B cell (primary cell): ENCODE measurements around the gene FANCC. TPM values are rescaled to one million over a fixed set of nuclear protein-coding genes. Genes with fewer than 3 reads are reported as not detected.

ENCODE experiments used
- ATAC-seq: fragments of 200-7000 bp; cut with Tn5 transposase; one replicate; pipeline ENCODE4 v1.10.0; 2021; ENCODE audit warnings: low read depth, mild to moderate bottlenecking, moderate number of reproducible peaks, moderate library complexity
- CTCF ChIA-PET: fragments of 350-600 bp; sonication (Branson Sonifier 250); formaldehyde crosslinking; loops from one replicate; lab custom pipeline; 2021; ENCODE audit warnings: antibody characterized with exemption, inconsistent platforms; lab: Charles Lee
- POLR2A ChIA-PET: fragments of 350-600 bp; sonication (Branson Sonifier 250); formaldehyde crosslinking; loops from one replicate; lab custom pipeline; 2021; ENCODE audit warnings: antibody characterized with exemption; lab: Charles Lee
- DNase-seq: peaks from one replicate; pipeline ENCODE4 v3.0.0; 2013
- H2AFZ ChIP-seq: 2 replicates; pipeline ENCODE4 v1.6.1; 2012; ENCODE audit warnings: mild to moderate bottlenecking, low read depth, low read length; ENCODE audit not compliant: insufficient read depth, poor library complexity, severe bottlenecking
- H3K27ac ChIP-seq, 2 donors: 1 replicate in 1 of 2; 2 replicates in 1 of 2; pipeline ENCODE4 v1.5.1; 2012 to 2013; ENCODE audit warnings: low read length in 2 of 2, mild to moderate bottlenecking in 2 of 2, moderate library complexity in 1 of 2
- H3K27me3 ChIP-seq, 4 experiments: fragments of 200-600 bp in 1 of 4; sonication (generic) in 1 of 4; replicated peaks in 1 of 4; 1 replicate in 2 of 4; 2 replicates in 2 of 4; pipeline versions ENCODE4 v1.6.1 to v1.7.0; 2013 to 2016; ENCODE audit warnings: low read length in 3 of 4, mild to moderate bottlenecking in 2 of 4, mixed read lengths in 1 of 4, moderate library complexity in 1 of 4; ENCODE audit not compliant: insufficient read depth in 4 of 4, control insufficient read depth in 3 of 4; ENCODE audit errors: control extremely low read depth in 1 of 4
- H3K36me3 ChIP-seq, 2 experiments: replicated peaks in 1 of 2; 1 replicate in 1 of 2; 2 replicates in 1 of 2; pipeline versions ENCODE4 v1.6.1 to v1.7.1; 2013; ENCODE audit warnings: low read length in 1 of 2; ENCODE audit not compliant: insufficient read depth in 2 of 2, control insufficient read depth in 1 of 2; ENCODE audit errors: control extremely low read depth in 1 of 2, extremely low read depth in 1 of 2
- H3K4me1 ChIP-seq, 2 donors: fragments of 200-600 bp in 1 of 2; sonication (generic) in 1 of 2; 1 replicate in 1 of 2; 2 replicates in 1 of 2; pipeline versions ENCODE4 v1.5.1 to v1.6.1; 2013 to 2017; ENCODE audit warnings: low read length in 2 of 2; ENCODE audit not compliant: control insufficient read depth in 2 of 2, insufficient read depth in 2 of 2
- H3K4me2 ChIP-seq: replicated peaks from 2 replicates; pipeline ENCODE3; 2012; ENCODE audit warnings: mild to moderate bottlenecking, low read depth, low read length; ENCODE audit not compliant: poor library complexity, severe bottlenecking
- H3K4me3 ChIP-seq, 5 experiments: fragments of 200-600 bp in 1 of 5; sonication (generic) in 1 of 5; 1 replicate in 3 of 5; 2 replicates in 2 of 5; pipeline versions ENCODE4 v1.5.1 to v1.7.0; 2011 to 2016; ENCODE audit warnings: low read length in 4 of 5, mild to moderate bottlenecking in 4 of 5, low read depth in 2 of 5, control low read depth in 1 of 5, moderate library complexity in 1 of 5; ENCODE audit not compliant: insufficient read depth in 1 of 5; ENCODE audit errors: control extremely low read depth in 1 of 5, extremely low read depth in 1 of 5
- H3K79me2 ChIP-seq: fragments of 200-600 bp; sonication (generic); one replicate; pipeline ENCODE4 v1.6.0; 2016; ENCODE audit warnings: low read length; ENCODE audit not compliant: control insufficient read depth, insufficient read depth
- H3K9ac ChIP-seq: fragments of 200-600 bp; sonication (generic); 2 replicates; pipeline ENCODE4 v1.6.1; 2017; ENCODE audit warnings: mild to moderate bottlenecking, low read length, moderate library complexity
- H3K9me3 ChIP-seq, 3 donors: one replicate each; pipeline versions ENCODE4 v1.6.1 to v1.7.1; 2013; ENCODE audit warnings: low read length in 2 of 3; ENCODE audit not compliant: control insufficient read depth in 2 of 3, insufficient read depth in 1 of 3; ENCODE audit errors: control extremely low read depth in 1 of 3
- H4K20me1 ChIP-seq: 2 replicates; pipeline ENCODE4 v1.6.0; 2012; ENCODE audit warnings: mild to moderate bottlenecking, low read length; ENCODE audit not compliant: insufficient read depth, control insufficient read depth, poor library complexity, severe bottlenecking
- H3K27ac Mint-ChIP-seq: one replicate; pipeline ENCODE4 v1.8.0; 2021; ENCODE audit warnings: mixed read lengths
- H3K27me3 Mint-ChIP-seq: one replicate; pipeline ENCODE4 v1.8.0; 2021; ENCODE audit warnings: mixed read lengths
- H3K4me1 Mint-ChIP-seq: one replicate; pipeline ENCODE4 v1.8.0; 2021; ENCODE audit warnings: mixed read lengths
- H3K4me3 Mint-ChIP-seq: one replicate; pipeline ENCODE4 v1.8.0; 2021; ENCODE audit warnings: mixed read lengths
- H3K9me3 Mint-ChIP-seq: one replicate; pipeline ENCODE4 v1.8.0; 2022; ENCODE audit warnings: mixed read lengths; ENCODE audit not compliant: insufficient read depth
- EZH2 ChIP-seq: IDR thresholded peaks from 2 replicates; pipeline ENCODE4 v1.6.1; 2012; ENCODE audit warnings: borderline replicate concordance, low read depth, mild to moderate bottlenecking, moderate library complexity, low read length; ENCODE audit not compliant: insufficient read depth, poor library complexity, severe bottlenecking
- WGBS: methylation state at CpG from one replicate; pipeline ENCODE4 v1.1.5; 2013; ENCODE audit warnings: missing lambda C conversion rate; ENCODE audit not compliant: insufficient coverage; 5-methylcytosine and 5-hydroxymethylcytosine counted together
- intact Hi-C: fragments of 100-400 bp; cut with micrococcal nuclease; formaldehyde crosslinking; loops from one replicate; pipeline ENCODE4 v1.10.0; 2022
- polyA plus RNA-seq: library from polyadenylated mRNA; depleted of rRNA; stranded (reverse); fragments of >200 nt; gene quantifications from 2 replicates; pipeline ENCODE4 v1.2.3, GENCODE V29; 2012
- total RNA-seq, 2 donors: library from RNA; stranded (reverse); fragments of 120-200 nt in 1 of 2; gene quantifications; 1 replicate in 1 of 2; 2 replicates in 1 of 2; pipeline versions ENCODE4 v1.2.3 to v1.2.4, GENCODE V29; 2013 to 2022
- TF ChIP-seq, protein P1 (sequence below): fragments of 200-600 bp; IDR thresholded peaks from one replicate; pipeline ENCODE4 v1.8.0; 2022; ENCODE audit warnings: antibody characterized with exemption, mild to moderate bottlenecking

Gene FANCC
- total and polyA plus RNA-seq, 2 donors (not counting 1 experiment from before 2014, with no cell fraction given), result 1.8 to 11.1 TPM

DNA sequence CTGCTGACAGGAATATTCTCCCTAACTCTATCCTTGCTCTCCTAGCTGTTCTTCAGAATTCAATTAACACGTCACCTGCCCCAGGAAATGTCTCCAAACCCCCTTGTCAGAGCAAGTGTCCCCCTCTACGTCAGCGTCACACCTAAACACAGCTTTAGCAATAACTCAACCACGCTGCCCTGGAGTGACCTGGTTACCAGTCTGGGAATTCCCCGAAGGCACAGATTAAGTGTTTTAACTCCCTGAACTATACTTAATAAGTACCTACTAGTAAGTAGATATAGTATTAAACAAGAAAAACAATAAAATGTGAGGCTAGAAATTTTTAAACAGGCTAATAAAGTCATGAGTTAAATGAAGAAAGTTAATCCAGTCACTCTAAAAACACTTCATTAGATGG, 78.4 kb downstream of the FANCC start:
- no peaks in the 10 kb centered on the region for H3K36me3 ChIP-seq
- H3K27ac ChIP-seq, result no peak overlapping the region
- ATAC-seq (no peak), DNase-seq (no peak)
- WGBS, result 89% methylated on average over 3 of the region's 5 CpGs
- no peak overlapping the region for H3K4me3 ChIP-seq
- H3K27me3 ChIP-seq, result no peaks in the 10 kb centered on the region
- no peak overlapping the region for H3K9ac ChIP-seq
- no peak overlapping the region for H2AFZ ChIP-seq
- H3K27me3 Mint-ChIP-seq, result no peaks in the 10 kb centered on the region
- H3K9me3 ChIP-seq, result no peaks in the 10 kb centered on the region
- ChIA-PET CTCF (no interaction called here), POLR2A (no interaction called here)
- no peak overlapping the region for H3K27ac Mint-ChIP-seq
- no peak overlapping the region for H3K4me3 Mint-ChIP-seq
- TF ChIP-seq, protein P1, sequence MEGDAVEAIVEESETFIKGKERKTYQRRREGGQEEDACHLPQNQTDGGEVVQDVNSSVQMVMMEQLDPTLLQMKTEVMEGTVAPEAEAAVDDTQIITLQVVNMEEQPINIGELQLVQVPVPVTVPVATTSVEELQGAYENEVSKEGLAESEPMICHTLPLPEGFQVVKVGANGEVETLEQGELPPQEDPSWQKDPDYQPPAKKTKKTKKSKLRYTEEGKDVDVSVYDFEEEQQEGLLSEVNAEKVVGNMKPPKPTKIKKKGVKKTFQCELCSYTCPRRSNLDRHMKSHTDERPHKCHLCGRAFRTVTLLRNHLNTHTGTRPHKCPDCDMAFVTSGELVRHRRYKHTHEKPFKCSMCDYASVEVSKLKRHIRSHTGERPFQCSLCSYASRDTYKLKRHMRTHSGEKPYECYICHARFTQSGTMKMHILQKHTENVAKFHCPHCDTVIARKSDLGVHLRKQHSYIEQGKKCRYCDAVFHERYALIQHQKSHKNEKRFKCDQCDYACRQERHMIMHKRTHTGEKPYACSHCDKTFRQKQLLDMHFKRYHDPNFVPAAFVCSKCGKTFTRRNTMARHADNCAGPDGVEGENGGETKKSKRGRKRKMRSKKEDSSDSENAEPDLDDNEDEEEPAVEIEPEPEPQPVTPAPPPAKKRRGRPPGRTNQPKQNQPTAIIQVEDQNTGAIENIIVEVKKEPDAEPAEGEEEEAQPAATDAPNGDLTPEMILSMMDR, result no peak
- TF ChIP-seq EZH2, result no peak
- no peaks in the 10 kb centered on the region for H3K4me1 Mint-ChIP-seq
- no peaks in the 10 kb centered on the region for H3K9me3 Mint-ChIP-seq
- intact Hi-C loops, result no loop called here
- H3K4me2 ChIP-seq, result no peak overlapping the region
- no peaks in the 10 kb centered on the region for H3K79me2 ChIP-seq
- no peaks in the 10 kb centered on the region for H4K20me1 ChIP-seq
- H3K4me1 ChIP-seq, result no peaks in the 10 kb centered on the region

GRCh38 chr9:95237336-95237735, 80.2 kb downstream of the FANCC start:
- no peaks in the 10 kb centered on the region for H4K20me1 ChIP-seq
- H3K27me3 Mint-ChIP-seq, result no peaks in the 10 kb centered on the region
- WGBS, result 89% methylated on average over 1 of the region's 7 CpGs
- H3K27me3 ChIP-seq, result no peaks in the 10 kb centered on the region
- no peaks in the 10 kb centered on the region for H3K9me3 Mint-ChIP-seq
- H3K9me3 ChIP-seq, result no peaks in the 10 kb centered on the region
- H3K9ac ChIP-seq, result no peak overlapping the region
- H3K4me3 ChIP-seq, result no peak overlapping the region
- no peaks in the 10 kb centered on the region for H3K36me3 ChIP-seq
- H3K4me1 Mint-ChIP-seq, result no peaks in the 10 kb centered on the region
- TF ChIP-seq, protein P1, result no peak
- TF ChIP-seq EZH2, result no peak
- no peaks in the 10 kb centered on the region for H3K4me1 ChIP-seq
- H3K79me2 ChIP-seq, result no peaks in the 10 kb centered on the region
- H3K4me2 ChIP-seq, result no peak overlapping the region
- DNase-seq (no peak), ATAC-seq (no peak)
- CTCF ChIA-PET, result no interaction called here
- intact Hi-C loops, result no loop called here
- POLR2A ChIA-PET, result no interaction called here
- no peak overlapping the region for H3K27ac ChIP-seq
- H3K27ac Mint-ChIP-seq, result no peak overlapping the region
- no peak overlapping the region for H2AFZ ChIP-seq
- no peak overlapping the region for H3K4me3 Mint-ChIP-seq
